PC-3 (cell line): ENCODE results near the gene LTBP3. TPM values are rescaled to one million over a fixed set of nuclear protein-coding genes. Genes with fewer than 3 reads are reported as not detected.

Source experiments
- ATAC-seq: fragments of 200-7000 bp; cut with Tn5 transposase; 2 replicates; pipeline ENCODE4 v1.9.1; 2020; ENCODE audit warnings: mild to moderate bottlenecking, moderate library complexity
- BruUV-seq: library from RNA; stranded (reverse); fragments of 400-500 nt; replicated peaks from 2 replicates; lab custom pipeline; 2021; lab: Mats Ljungman, UMichigan
- CTCF ChIA-PET: fragments of 300-600 bp; sonication (Branson Sonifier 250); formaldehyde crosslinking; loops from one replicate; lab custom pipeline; 2022; ENCODE audit warnings: antibody characterized with exemption; lab: Charles Lee
- POLR2A ChIA-PET: fragments of 300-600 bp; sonication (Branson Sonifier 250); formaldehyde crosslinking; loops from one replicate; lab custom pipeline; 2022; ENCODE audit warnings: antibody characterized with exemption; ENCODE audit not compliant: unreplicated experiment; lab: Charles Lee
- DNase-seq: peaks from one replicate; pipeline ENCODE4 v3.0.0-alpha.2; 2015
- H2AFZ ChIP-seq: fragments of 300-600 bp; sonication (generic); 2 replicates; pipeline ENCODE4 v1.6.0; 2016; ENCODE audit warnings: antibody characterized with exemption, low read length
- H3F3A ChIP-seq: fragments of 300-600 bp; sonication (generic); one replicate; pipeline ENCODE4 v1.6.0; 2017; ENCODE audit warnings: antibody characterized with exemption, low read length, control low read depth, mild to moderate bottlenecking; ENCODE audit not compliant: unreplicated experiment
- H3K27ac ChIP-seq: fragments of 300-600 bp; sonication (generic); 2 replicates; pipeline ENCODE4 v1.5.1; 2016; ENCODE audit warnings: mild to moderate bottlenecking, low read length
- H3K27me3 ChIP-seq: fragments of 300-600 bp; sonication (generic); 2 replicates; pipeline ENCODE4 v1.6.1; 2016; ENCODE audit warnings: low read length, mixed read lengths
- H3K36me3 ChIP-seq: fragments of 300-600 bp; sonication (generic); 2 replicates; pipeline ENCODE4 v1.6.1; 2016; ENCODE audit warnings: low read depth, mixed run types, low read length, mixed read lengths
- H3K4me1 ChIP-seq: fragments of 300-600 bp; sonication (generic); 2 replicates; pipeline ENCODE4 v1.5.1; 2016; ENCODE audit warnings: low read length; ENCODE audit not compliant: insufficient read depth
- H3K4me2 ChIP-seq: fragments of 300-600 bp; sonication (generic); 2 replicates; pipeline ENCODE4 v1.6.0; 2016; ENCODE audit warnings: low read length
- H3K4me3 ChIP-seq: fragments of 300-600 bp; sonication (generic); 2 replicates; pipeline ENCODE4 v1.5.1; 2016; ENCODE audit warnings: mild to moderate bottlenecking, low read length, mixed read lengths
- H3K79me2 ChIP-seq: fragments of 300-600 bp; sonication (generic); 2 replicates; pipeline ENCODE4 v1.6.1; 2017; ENCODE audit warnings: low read length, mixed read lengths
- H3K9ac ChIP-seq: fragments of 300-600 bp; sonication (generic); 2 replicates; pipeline ENCODE4 v1.6.0; 2016; ENCODE audit warnings: mild to moderate bottlenecking, low read length
- H3K9me2 ChIP-seq: fragments of 300-600 bp; sonication (generic); replicated peaks from 2 replicates; pipeline ENCODE4 v1.6.1; 2016; ENCODE audit warnings: mixed run types, low read length, mixed read lengths
- H3K9me3 ChIP-seq: fragments of 300-600 bp; sonication (generic); 2 replicates; pipeline ENCODE4 v1.6.1; 2016; ENCODE audit warnings: low read length, mixed read lengths
- H4K20me1 ChIP-seq: fragments of 300-600 bp; sonication (generic); 2 replicates; pipeline ENCODE4 v1.6.1; 2016; ENCODE audit warnings: low read length, mixed read lengths
- EZH2 ChIP-seq: fragments of 300-600 bp; sonication (generic); IDR thresholded peaks from one replicate; pipeline ENCODE4 v1.6.1; 2017; ENCODE audit warnings: antibody characterized with exemption, mild to moderate bottlenecking, low read length; ENCODE audit not compliant: unreplicated experiment
- EZH2phosphoT487 ChIP-seq: fragments of 300-600 bp; sonication (generic); IDR thresholded peaks from 2 replicates; pipeline ENCODE4 v1.6.1; 2018; ENCODE audit warnings: mild to moderate bottlenecking, antibody characterized with exemption, low read length, borderline replicate concordance
- intact Hi-C: fragments of 100-400 bp; cut with micrococcal nuclease; formaldehyde crosslinking; loops from 2 replicates; pipeline ENCODE4 v1.9.0; 2023
- total RNA-seq: library from RNA; depleted of rRNA; stranded (reverse); fragments of >200 nt; gene quantifications from 2 replicates; pipeline ENCODE4 v1.2.3, GENCODE V29; 2014
- TF ChIP-seq, protein P1 (sequence below): fragments of 300-600 bp; sonication (generic); conservative IDR thresholded peaks from 2 replicates; pipeline ENCODE4 v1.5.1; 2017; ENCODE audit warnings: antibody characterized with exemption, low read depth, mild to moderate bottlenecking, low read length

Gene LTBP3
- total RNA-seq, 1 experiment from 2014 or later, result 197 TPM

DNA sequence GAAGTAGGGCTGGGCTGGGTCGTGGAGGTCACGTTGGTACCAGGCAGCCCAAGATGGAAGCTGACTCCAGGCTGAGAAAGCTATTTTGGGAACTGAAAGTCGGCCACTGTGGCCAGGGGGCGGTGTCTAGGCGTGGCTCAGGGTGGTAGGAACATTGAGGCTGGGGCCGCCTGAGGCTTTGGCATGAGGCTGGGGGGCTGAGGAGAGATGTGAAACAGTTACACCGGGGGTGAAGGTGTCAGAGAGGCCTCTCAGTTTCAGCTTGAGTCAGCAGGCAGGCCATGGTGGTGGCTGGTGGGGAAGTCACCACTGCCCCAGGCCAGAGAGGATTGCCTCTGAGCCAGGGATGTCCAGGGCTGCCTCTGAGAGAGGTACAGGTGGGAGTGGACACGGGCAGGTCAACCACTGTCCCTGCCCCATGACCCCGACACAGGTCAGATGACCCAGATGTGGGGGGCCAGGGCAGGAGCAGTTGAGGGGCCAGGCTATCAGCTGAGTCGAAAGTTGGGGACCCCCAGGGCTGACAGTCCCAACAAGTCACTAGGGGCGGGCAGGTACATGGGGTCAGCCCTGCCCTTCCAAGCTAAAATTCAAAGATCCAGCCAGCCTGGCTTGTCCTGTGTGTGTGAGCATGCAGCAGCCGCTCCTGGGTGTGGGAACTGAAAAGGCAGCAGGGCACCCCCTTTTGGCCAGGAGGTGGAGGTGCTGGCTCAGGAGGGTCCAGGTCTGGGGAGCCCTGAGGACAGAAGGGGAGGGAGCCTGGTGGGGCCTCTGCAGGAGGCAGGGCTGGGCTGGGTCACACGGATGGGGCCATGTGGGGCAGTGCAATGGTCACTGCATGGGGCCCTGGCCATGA lies 30.3 kb upstream of the LTBP3 start:
- CTCF ChIA-PET, result interaction anchor here (0.6 to 1.1 kb wide), 3 partner anchors 11 to 63 kb away, joined by 3 to 7 read pairs (median 6); partner anchors contain the start of gene SCYL1
- Histone ChIP-seq H2AFZ (no peak overlapping the region), H3K4me2 (no peak overlapping the region), H3K4me1 (no peaks in the 10 kb centered on the region), H3K79me2 (no peaks in the 10 kb centered on the region), H3K9me2 (no peaks in the 10 kb centered on the region), H3K4me3 (no peak overlapping the region), H4K20me1 (no peaks in the 10 kb centered on the region), H3F3A (no peaks in the 10 kb centered on the region), H3K36me3 (peaks cover 5% of the 10 kb centered on the region), H3K27ac (no peak overlapping the region), H3K27me3 (no peaks in the 10 kb centered on the region), H3K9me3 (no peaks in the 10 kb centered on the region), H3K9ac (no peak overlapping the region)
- POLR2A ChIA-PET, result no interaction called here
- intact Hi-C loops, result no loop called here
- peak; percentile 65 for DNase-seq
- ATAC-seq, result peak; percentile 74
- no TSS peak for BruUV-seq
- TF ChIP-seq EZH2 (no peak), EZH2phosphoT487 (no peak)
- TF ChIP-seq, protein P1, sequence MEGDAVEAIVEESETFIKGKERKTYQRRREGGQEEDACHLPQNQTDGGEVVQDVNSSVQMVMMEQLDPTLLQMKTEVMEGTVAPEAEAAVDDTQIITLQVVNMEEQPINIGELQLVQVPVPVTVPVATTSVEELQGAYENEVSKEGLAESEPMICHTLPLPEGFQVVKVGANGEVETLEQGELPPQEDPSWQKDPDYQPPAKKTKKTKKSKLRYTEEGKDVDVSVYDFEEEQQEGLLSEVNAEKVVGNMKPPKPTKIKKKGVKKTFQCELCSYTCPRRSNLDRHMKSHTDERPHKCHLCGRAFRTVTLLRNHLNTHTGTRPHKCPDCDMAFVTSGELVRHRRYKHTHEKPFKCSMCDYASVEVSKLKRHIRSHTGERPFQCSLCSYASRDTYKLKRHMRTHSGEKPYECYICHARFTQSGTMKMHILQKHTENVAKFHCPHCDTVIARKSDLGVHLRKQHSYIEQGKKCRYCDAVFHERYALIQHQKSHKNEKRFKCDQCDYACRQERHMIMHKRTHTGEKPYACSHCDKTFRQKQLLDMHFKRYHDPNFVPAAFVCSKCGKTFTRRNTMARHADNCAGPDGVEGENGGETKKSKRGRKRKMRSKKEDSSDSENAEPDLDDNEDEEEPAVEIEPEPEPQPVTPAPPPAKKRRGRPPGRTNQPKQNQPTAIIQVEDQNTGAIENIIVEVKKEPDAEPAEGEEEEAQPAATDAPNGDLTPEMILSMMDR, result peak; percentile 76

DNA sequence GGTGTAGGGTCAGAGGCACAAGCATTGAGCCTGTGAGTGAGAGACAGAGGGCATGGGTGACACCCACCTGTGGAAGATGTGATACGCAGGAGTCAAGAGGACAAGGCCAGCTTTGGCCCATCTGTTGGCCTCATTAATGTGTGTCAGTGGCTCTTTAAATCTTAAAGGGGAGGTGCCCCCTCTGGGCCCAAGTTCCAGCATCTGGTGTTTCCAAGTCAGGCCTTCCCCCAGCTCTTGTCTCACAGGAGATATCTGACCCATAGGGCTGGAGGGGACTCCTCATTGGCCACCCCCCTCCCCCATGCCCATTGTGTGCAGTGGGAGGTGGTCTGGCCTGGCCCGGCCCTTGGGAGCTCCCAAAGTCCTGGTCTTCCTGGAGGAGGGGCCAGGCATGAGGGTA lies 28.5 kb upstream of the LTBP3 start:
- H3K27ac ChIP-seq, result no peak overlapping the region

More for the DNA sequence above, 28.5 kb upstream of the LTBP3 start:
- BruUV-seq, result no TSS peak
- Histone ChIP-seq H3K27me3 (no peaks in the 10 kb centered on the region), H3K9me3 (no peaks in the 10 kb centered on the region), H3K9me2 (no peaks in the 10 kb centered on the region), H3K4me3 (no peak overlapping the region), H3K4me2 (no peak overlapping the region), H2AFZ (no peak overlapping the region), H3K9ac (no peak overlapping the region), H3K79me2 (no peaks in the 10 kb centered on the region), H3F3A (no peaks in the 10 kb centered on the region), H3K36me3 (peaks cover 7% of the 10 kb centered on the region), H3K4me1 (no peaks in the 10 kb centered on the region), H4K20me1 (no peaks in the 10 kb centered on the region)
- intact Hi-C loops, result no loop called here
- no peak for TF ChIP-seq EZH2
- TF ChIP-seq, protein P1, result no peak
- TF ChIP-seq EZH2phosphoT487, result no peak
- ATAC-seq (no peak), DNase-seq (no peak)
- ChIA-PET CTCF (no interaction called here), POLR2A (no interaction called here)
